HG02938 (cell line): Measurements from ENCODE around the gene RCCD1.
"Not testable (repeated sequence)": the region's sequence is repeated elsewhere in the genome, so short reads cannot be mapped to it uniquely, and the experiment has no call there.

Source experiments
- ATAC-seq: cut with Tn5 transposase; IDR thresholded peaks from one replicate; pipeline ENCODE4 v1.9.1; 2021; ENCODE audit warnings: mild to moderate bottlenecking, moderate library complexity; ENCODE audit not compliant: unreplicated experiment

RCCD1 gene

GRCh38 chr15:90917569-90917968 lies 37.1 kb upstream of the RCCD1 start:
- ATAC-seq = no peak

- no peak for ATAC-seq
Measured at GRCh38 chr15:90918034-90918788, 36.5 kb upstream of the RCCD1 start.

GRCh38 chr15:90918835-90919234 lies 35.8 kb upstream of the RCCD1 start:
- ATAC-seq = no peak

- no peak for ATAC-seq
Measured at GRCh38 chr15:90921887-90922286, 32.8 kb upstream of the RCCD1 start.

- ATAC-seq = peak; percentile 93
Measured at GRCh38 chr15:90922712-90923322, 31.9 kb upstream of the RCCD1 start.

- ATAC-seq = no peak
Measured at GRCh38 chr15:90924375-90924774, 30.3 kb upstream of the RCCD1 start.

- ATAC-seq = not testable (repeated sequence)
Measured at GRCh38 chr15:90926766-90927165, 27.9 kb upstream of the RCCD1 start.

GRCh38 chr15:90928106-90928505 lies 26.6 kb upstream of the RCCD1 start:
- not testable (repeated sequence) for ATAC-seq

- no peak for ATAC-seq
Measured at GRCh38 chr15:90929246-90930019, 25.3 kb upstream of the RCCD1 start.

- no peak for ATAC-seq
Measured at GRCh38 chr15:90930861-90931574, 23.7 kb upstream of the RCCD1 start.

- no peak for ATAC-seq
Measured at GRCh38 chr15:90931575-90931827, 23.2 kb upstream of the RCCD1 start.

GRCh38 chr15:90931828-90932659 lies 22.6 kb upstream of the RCCD1 start, which contains the start of gene HDDC3:
Gene HDDC3, minus strand, starts transcription at chr15:90932549. Its CDS starts 9 bp downstream, at chr15:90932540.
- ATAC-seq = peak; percentile 45

- no peak for ATAC-seq
Measured at GRCh38 chr15:90932660-90932991, 22.1 kb upstream of the RCCD1 start.

GRCh38 chr15:90933301-90933700 lies 21.4 kb upstream of the RCCD1 start:
- no peak for ATAC-seq

GRCh38 chr15:90934256-90934948 lies 20.3 kb upstream of the RCCD1 start:
- peak; percentile 34 for ATAC-seq

- peak; percentile 53 for ATAC-seq
Measured at GRCh38 chr15:90934949-90935751, 19.5 kb upstream of the RCCD1 start, which contains the start of gene UNC45A. Gene UNC45A, plus strand, starts transcription at chr15:90935285. Its CDS starts 40 bp downstream, at chr15:90935325.

GRCh38 chr15:90936823-90937222 lies 17.9 kb upstream of the RCCD1 start:
- ATAC-seq = no peak

GRCh38 chr15:90938261-90938660 lies 16.4 kb upstream of the RCCD1 start:
- ATAC-seq = no peak

GRCh38 chr15:90939756-90940155 lies 14.9 kb upstream of the RCCD1 start:
- ATAC-seq = no peak
